H54 (cell line): ENCODE results near the gene F13B.

Experiments used
- DNase-seq: peaks from one replicate; pipeline ENCODE4 v3.0.0; 2011; ENCODE audit warnings: low spot score, mixed read lengths; ENCODE audit not compliant: insufficient read length
- FAIRE-seq: peaks from 3 replicates; lab custom pipeline; 2011; peaks lifted over from hg19 to GRCh38; lab: Jason Lieb, UNC
- POLR2A ChIP-seq: IDR thresholded peaks from 2 replicates; pipeline ENCODE4 v1.6.1; 2011; ENCODE audit warnings: low read depth, mild to moderate bottlenecking, low read length

The F13B gene

GRCh38 chr1:197024460-197024859, 42.6 kb downstream of the F13B start:
- FAIRE-seq (no peak), DNase-seq (no peak)
- TF ChIP-seq POLR2A, result no peak

DNA sequence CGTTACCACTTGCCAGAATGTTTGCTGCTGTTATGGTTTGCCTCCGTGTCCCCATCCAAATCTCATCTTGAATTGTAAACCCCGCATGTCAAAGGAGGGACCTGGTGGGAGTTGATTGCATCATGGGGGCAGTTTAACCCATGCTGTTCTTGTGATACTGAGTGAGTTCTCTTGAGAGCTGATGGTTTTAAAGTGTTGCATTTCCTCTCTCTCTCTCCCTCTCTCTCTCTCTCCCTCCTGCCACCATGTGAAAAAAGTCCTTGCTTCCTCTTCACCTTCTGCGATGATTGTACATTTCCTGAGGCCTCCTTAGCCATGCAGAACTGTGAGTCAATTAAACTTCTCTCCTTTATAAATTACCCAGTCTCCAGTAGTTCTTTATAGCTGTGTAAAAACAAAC, 45.3 kb downstream of the F13B start:
- DNase-seq (no peak), FAIRE-seq (no peak)
- no peak for TF ChIP-seq POLR2A

DNA sequence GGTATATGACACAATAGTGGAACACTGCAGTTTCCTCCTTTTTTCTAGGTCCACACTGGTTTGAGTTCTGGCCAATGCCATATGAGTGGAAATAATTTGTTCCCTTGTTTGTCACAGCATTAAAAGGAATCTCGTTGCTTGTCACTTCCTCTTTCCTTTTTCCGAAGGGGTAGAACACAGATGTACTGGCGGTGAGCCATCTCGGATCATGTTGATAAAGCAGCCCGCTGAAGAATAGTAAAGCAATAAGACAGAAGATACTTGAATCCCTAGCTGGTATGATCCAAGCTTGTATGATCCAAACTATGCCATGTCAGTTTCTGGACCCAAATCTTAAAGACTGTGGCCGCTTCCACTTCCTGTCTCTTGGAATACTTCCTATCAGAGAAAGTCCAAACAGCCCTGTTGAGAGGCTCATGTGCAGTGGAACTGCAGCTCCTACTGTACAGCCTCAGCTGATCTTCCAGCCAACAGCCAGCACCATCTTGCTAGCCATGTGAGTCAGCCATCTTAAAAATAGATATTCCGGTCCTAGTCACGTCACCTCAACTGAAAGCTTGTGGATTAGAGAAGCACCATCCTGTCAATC, 49.4 kb downstream of the F13B start:
- FAIRE-seq (no peak), DNase-seq (no peak)
- TF ChIP-seq POLR2A, result no peak

DNA sequence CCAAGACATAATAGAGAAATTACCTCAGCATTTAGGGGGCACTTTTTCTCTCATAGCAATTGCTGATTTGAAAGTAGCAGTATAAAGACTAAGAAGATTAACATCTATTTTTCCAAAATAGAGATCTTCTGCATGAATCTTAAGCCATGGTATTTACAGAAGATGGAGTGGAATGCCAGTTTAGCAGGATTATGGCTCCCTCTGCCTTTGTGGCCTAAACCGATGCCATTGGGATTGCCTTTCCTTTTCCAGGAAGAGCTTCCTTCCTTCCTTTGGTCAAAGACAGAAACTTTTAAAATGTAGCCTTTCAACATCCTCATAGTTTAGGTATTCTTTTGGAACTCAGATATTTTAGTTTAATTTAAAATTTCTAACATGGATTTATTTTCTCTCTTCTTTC, 50.3 kb downstream of the F13B start:
- no peak for FAIRE-seq
- no peak for TF ChIP-seq POLR2A

GRCh38 chr1:197013234-197013633, 53.8 kb downstream of the F13B start:
- FAIRE-seq (no peak), DNase-seq (no peak)
- no peak for TF ChIP-seq POLR2A

More for the DNA sequence above, 50.3 kb downstream of the F13B start:
- no peak for DNase-seq

DNA sequence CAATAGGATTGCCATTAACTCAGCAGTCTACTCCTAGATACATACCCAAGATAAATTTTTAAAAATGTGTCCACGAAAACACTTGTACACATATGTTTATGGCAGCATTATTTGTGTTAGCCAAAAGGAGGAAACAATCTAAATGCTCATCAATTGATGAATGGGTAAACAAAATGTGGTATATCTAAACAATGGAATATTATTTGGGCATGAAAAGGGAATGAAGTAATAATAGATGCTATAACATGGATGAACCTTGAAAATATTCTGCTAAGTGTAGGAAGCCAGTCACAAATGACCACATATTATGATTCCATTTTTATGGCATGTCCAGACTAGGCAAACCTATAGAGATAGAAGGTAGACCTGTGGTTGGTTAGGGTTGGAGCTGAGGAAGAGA, 55.4 kb downstream of the F13B start:
- DNase-seq (no peak), FAIRE-seq (no peak)
- TF ChIP-seq POLR2A, result no peak

- FAIRE-seq (no peak), DNase-seq (no peak)
- TF ChIP-seq POLR2A, result no peak
These were observed 58.2 kb downstream of the F13B start for GRCh38 chr1:197008861-197009260.

GRCh38 chr1:197003132-197003531, 63.9 kb downstream of the F13B start:
- no peak for TF ChIP-seq POLR2A
- FAIRE-seq (no peak), DNase-seq (no peak)

DNA sequence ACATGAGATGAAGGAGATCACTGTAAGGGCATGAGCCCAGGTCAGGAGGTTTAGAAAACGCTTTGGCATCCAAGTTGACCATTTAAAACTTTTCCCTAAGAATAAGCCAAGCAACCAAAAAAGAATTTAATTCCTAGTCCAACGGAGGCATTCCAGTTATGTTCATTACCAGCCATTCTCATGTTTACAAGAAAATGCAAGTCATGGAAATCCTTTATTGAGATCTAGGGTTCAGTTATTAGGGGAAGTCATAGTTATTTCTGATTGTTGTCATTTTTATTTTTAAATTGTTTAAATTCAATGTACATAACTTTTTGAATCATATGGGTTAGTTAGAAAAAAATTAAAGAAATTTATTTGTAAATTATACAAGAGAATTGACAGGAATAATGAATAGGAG, 65.2 kb downstream of the F13B start:
- DNase-seq (no peak), FAIRE-seq (no peak)
- no peak for TF ChIP-seq POLR2A

- FAIRE-seq, result peak; percentile 75
- TF ChIP-seq POLR2A, result no peak
- no peak for DNase-seq
These were observed 69.6 kb downstream of the F13B start for GRCh38 chr1:196997423-196997822.

GRCh38 chr1:196993916-196994315, 73.1 kb downstream of the F13B start:
- TF ChIP-seq POLR2A, result no peak
- DNase-seq (no peak), FAIRE-seq (no peak)

- FAIRE-seq, result peak; percentile 90
- DNase-seq, result peak; percentile 22
These were observed 75.0 kb downstream of the F13B start for GRCh38 chr1:196991919-196992651.
